Heart right ventricle (tissue), 16 donors: Measurements from ENCODE around the gene IPO9. TPM values are rescaled to one million over a fixed set of nuclear protein-coding genes. Genes with fewer than 3 reads are reported as not detected.
"Not testable (repeated sequence)": the region's sequence is repeated elsewhere in the genome, so short reads cannot be mapped to it uniquely, and the experiment has no call there.

Experiments
- ATAC-seq, 8 donors: fragments of 200-7000 bp; cut with Tn5 transposase; one replicate each; pipeline ENCODE4 v1.9.1; 2020; ENCODE audit warnings: mild to moderate bottlenecking in 8 of 8, moderate library complexity in 8 of 8, moderate number of reproducible peaks in 1 of 8
- DNase-seq, 2 donors: peaks; one replicate each; pipeline ENCODE4 v3.0.0-alpha.2; 2020
- H3K27ac ChIP-seq, 10 donors: fragments of 200-600 bp; sonication (generic) in 2 of 10; one replicate each; pipeline versions ENCODE4 v1.5.0 to v1.8.0; 2020 to 2022; ENCODE audit warnings: mild to moderate bottlenecking in 3 of 10
- H3K27me3 ChIP-seq, 7 donors: fragments of 200-600 bp; one replicate each; pipeline ENCODE4 v1.8.0; 2021 to 2022; ENCODE audit warnings: mild to moderate bottlenecking in 2 of 7
- H3K36me3 ChIP-seq, 9 donors: fragments of 200-600 bp; sonication (generic) in 1 of 9; one replicate each; pipeline versions ENCODE4 v1.5.0 to v1.8.0; 2020 to 2022; ENCODE audit warnings: mild to moderate bottlenecking in 2 of 9
- H3K4me1 ChIP-seq, 9 donors: fragments of 200-600 bp; sonication (generic) in 1 of 9; one replicate each; pipeline versions ENCODE4 v1.5.0 to v1.8.0; 2020 to 2022; ENCODE audit warnings: mild to moderate bottlenecking in 4 of 9
- H3K4me3 ChIP-seq, 10 donors: fragments of 200-600 bp; sonication (generic) in 2 of 10; one replicate each; pipeline versions ENCODE4 v1.5.0 to v1.8.0; 2020 to 2022; ENCODE audit warnings: mild to moderate bottlenecking in 7 of 10, moderate library complexity in 2 of 10
- H3K9me3 ChIP-seq, 11 donors: fragments of 200-600 bp in 10 of 11; sonication (generic) in 2 of 11; one replicate each; pipeline versions ENCODE4 v1.5.0 to v1.8.0; 2013 to 2022; ENCODE audit warnings: mild to moderate bottlenecking in 2 of 11, control low read depth in 1 of 11, moderate library complexity in 1 of 11
- WGBS, 2 donors: extraction: QIAGEN DNeasy Blood & Tissue Kit; methylation state at CpG; one replicate each; pipeline ENCODE4 v1.1.7; 2013; ENCODE audit warnings: inconsistent platforms in 1 of 2; 5-methylcytosine and 5-hydroxymethylcytosine counted together
- intact Hi-C, 10 donors: fragments of 100-400 bp; cut with DNase I; formaldehyde crosslinking; loops; one replicate each; pipeline versions ENCODE4 v1.11.1 to v1.14.2; 2022
- polyA plus RNA-seq, 2 donors: library from polyadenylated mRNA; stranded (reverse); fragments of 200-250 nt; gene quantifications; one replicate each; pipeline ENCODE4 v1.2.3, GENCODE V29; 2013
- total RNA-seq, 10 donors: library from RNA; stranded (reverse); fragmentation: NEBNext Ultra II Directional in 3 of 10; extraction: Animal tissue kit (Norgen Biotek cat#: 25700) in 3 of 10; gene quantifications; one replicate each; pipeline versions ENCODE4 v1.2.1 to v1.2.4, GENCODE V29; 2021 to 2023
- TF ChIP-seq, protein P1 (sequence below), 9 donors: fragments of 200-600 bp; sonication (generic) in 2 of 9; IDR thresholded peaks; one replicate each; pipeline versions ENCODE4 v1.5.0 to v1.8.0; 2021 to 2022; ENCODE audit warnings: antibody characterized with exemption in 9 of 9, mild to moderate bottlenecking in 5 of 9, moderate library complexity in 1 of 9
- donor health status: Arrhythmogenic right ventricular cardiomyopathy.
- donor health status: ischemic (EF 13 %, LVEDD 7.1; RV severe dilation, severe dysfunction).
- donor health status: healthy with polysubstance abuse.
- donor health status: DM: no; HTN: yes; CAD: no.
- donor health status: DM: no; HTN: no; CAD: no.
- donor health status: ischemic (EF 25% LVEDD 6.9; RV normal size, moderate dysfunction).
- donor health status: ischemic (EF 25% LVEDD 5.7; RV mildly dilated, moderate dysfunction).
- donor health status: healthy.
- donor health status: DM: yes; HTN: yes; CAD: no.
- donor health status: Ischemic cardiomyopathy.
- donor health status: ischemic (EF 35%, LVEDD 5.7; RV mildly dilated, moderate dysfunction).
- donor health status: nonischemic (EF 11% LVEDD 7.7; RV severe dilation, severe dysfunction).
- donor health status: DM: yes; HTN: yes; CAD: no.
- donor health status: PGD.
- donor health status: ischemic (EF 29% LVEDD 5.4; RV normal size, mild dysfunction).
- donor health status: nonischemic (EF 23%, LVEDD 6.1; RV moderate dilation, normal function).

Gene IPO9
- total and polyA plus RNA-seq, 12 donors = 12.0 to 31.4 (median 26.5) TPM

DNA sequence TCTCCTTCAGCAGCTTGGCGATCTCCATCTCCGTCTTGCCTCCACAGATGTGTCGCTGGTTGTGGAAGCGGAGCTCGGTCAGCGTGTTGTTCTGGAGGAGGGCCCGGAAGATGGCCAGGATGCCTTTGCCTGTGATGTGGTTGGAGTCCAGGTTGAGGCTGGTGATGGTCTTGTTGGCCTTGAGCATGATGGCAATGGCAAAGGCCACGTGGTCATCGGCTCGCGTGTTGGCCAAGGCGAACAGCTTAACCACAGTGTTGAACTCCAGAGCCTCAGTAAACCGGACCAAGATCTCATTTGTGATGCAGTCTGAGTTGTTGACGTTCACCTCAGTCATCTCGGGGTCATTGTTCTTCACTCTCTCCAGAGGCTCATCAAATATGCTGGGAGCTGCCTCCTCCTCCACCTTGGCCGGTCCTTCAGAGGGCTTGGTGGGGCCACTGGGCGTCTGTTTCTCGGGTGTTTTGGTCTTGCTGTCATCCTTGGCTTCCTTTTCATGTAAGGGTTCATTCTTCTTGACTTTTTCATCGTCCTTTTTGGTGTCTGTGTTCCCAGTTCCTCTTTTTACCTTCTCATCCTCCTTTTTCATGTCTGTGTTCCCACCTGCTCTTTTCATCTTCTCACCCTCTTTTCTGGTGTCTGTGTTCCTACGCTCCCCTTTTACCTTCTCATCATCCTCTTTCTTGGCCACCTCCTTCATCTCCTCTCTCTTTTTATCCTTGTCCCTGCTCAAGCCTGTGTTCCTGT lies 70.9 kb downstream of the IPO9 start:
- TF ChIP-seq, protein P1, sequence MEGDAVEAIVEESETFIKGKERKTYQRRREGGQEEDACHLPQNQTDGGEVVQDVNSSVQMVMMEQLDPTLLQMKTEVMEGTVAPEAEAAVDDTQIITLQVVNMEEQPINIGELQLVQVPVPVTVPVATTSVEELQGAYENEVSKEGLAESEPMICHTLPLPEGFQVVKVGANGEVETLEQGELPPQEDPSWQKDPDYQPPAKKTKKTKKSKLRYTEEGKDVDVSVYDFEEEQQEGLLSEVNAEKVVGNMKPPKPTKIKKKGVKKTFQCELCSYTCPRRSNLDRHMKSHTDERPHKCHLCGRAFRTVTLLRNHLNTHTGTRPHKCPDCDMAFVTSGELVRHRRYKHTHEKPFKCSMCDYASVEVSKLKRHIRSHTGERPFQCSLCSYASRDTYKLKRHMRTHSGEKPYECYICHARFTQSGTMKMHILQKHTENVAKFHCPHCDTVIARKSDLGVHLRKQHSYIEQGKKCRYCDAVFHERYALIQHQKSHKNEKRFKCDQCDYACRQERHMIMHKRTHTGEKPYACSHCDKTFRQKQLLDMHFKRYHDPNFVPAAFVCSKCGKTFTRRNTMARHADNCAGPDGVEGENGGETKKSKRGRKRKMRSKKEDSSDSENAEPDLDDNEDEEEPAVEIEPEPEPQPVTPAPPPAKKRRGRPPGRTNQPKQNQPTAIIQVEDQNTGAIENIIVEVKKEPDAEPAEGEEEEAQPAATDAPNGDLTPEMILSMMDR (IDR thresholded peaks at IDR 0.05) = no peak
- intact Hi-C loops = loop anchor here in 7 of 10 donors (2.0 to 10.0 kb wide), 7 partner anchors 45 to 235 kb away; partner anchors contain the start of genes LMOD1 (in 2 of the 7) and TIMM17A (in 1 of the 7)
- Histone ChIP-seq H3K4me3 (no peak overlapping the region), H3K36me3 (peaks cover 0 to 12% (median 0%) of the 10 kb centered on the region in 9 donors), H3K4me1 (peaks cover 4 to 42% (median 19%) of the 10 kb centered on the region in 9 donors), H3K9me3 (no peaks in the 10 kb centered on the region), H3K27me3 (no peaks in the 10 kb centered on the region), H3K27ac (peak overlapping the region in 1 of 10 donors; percentile 7)
- 91 to 95% methylated on average over 20 of the region's 20 CpGs for WGBS, 2 donors
- DNase-seq = no peak
- ATAC-seq = no peak

DNA sequence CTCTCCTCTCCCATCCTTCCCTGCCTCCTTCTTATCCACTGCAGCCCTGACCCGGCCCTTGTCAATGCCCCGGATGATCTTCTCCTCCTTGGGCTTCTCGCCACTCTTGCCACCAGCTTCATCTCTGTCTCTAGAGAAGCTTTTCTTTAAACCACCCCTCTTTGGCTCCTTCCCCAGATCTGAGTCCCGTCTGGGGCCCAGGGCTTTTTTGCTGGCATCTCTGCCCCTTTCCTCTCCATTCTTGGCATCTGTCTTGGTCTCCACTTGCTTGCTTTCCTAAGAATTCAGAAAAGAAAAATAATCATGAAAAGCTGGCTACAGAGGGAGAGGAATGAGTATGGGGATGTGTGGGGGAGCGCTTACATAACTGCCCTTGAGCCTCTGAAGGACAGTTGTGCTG lies 71.5 kb downstream of the IPO9 start:
- peaks cover 7 to 48% (median 25%) of the 10 kb centered on the region in 9 donors for H3K4me1 ChIP-seq
- WGBS, 2 donors = 76 to 77% methylated on average over 5 of the region's 5 CpGs
- H3K27me3 ChIP-seq = no peaks in the 10 kb centered on the region
- no peak overlapping the region for H3K4me3 ChIP-seq
- DNase-seq (no peak), ATAC-seq (no peak)
- H3K36me3 ChIP-seq = peaks cover 0 to 12% (median 0%) of the 10 kb centered on the region in 9 donors
- H3K9me3 ChIP-seq = no peaks in the 10 kb centered on the region
- intact Hi-C loops = loop anchor here in 1 of 10 donors (5.0 kb wide), 1 partner anchor 47 kb away; the partner anchor contains the start of gene LMOD1
- TF ChIP-seq, protein P1 (IDR thresholded peaks at IDR 0.05) = no peak
- peak overlapping the region in 1 of 10 donors; percentile 7 for H3K27ac ChIP-seq

DNA sequence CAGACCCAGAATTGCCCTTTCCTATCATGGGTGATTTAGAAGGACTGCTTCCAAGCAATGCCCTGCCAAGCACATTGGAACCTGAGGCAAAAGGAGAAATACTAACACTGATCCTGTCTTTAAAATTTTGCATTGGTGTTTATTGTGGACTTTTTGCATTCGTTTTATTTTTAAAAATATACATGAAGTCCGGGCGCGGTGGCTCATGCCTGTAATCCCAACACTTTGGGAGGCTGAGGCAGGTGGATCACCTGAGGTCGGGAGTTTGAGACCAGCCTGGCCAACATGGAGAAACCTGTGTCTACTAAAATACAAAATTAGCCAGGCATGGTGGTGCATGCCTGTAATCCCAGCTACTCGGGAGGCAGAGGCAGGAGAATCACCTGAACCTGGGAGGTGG lies 72.1 kb downstream of the IPO9 start:
- intact Hi-C loops = loop anchor here in 1 of 10 donors (5.0 kb wide), 1 partner anchor 46 kb away; the partner anchor contains the start of gene LMOD1
- Histone ChIP-seq H3K27ac (peak overlapping the region in 1 of 10 donors; percentile 7), H3K36me3 (peaks cover 0 to 12% (median 0%) of the 10 kb centered on the region in 9 donors), H3K4me1 (peaks cover 3 to 51% (median 26%) of the 10 kb centered on the region in 9 donors)
- H3K9me3 ChIP-seq, ATAC-seq, H3K27me3 ChIP-seq, H3K4me3 ChIP-seq, DNase-seq: not testable (repeated sequence)
- WGBS, 2 donors = 90 to 97% methylated on average over 6 of the region's 6 CpGs

DNA sequence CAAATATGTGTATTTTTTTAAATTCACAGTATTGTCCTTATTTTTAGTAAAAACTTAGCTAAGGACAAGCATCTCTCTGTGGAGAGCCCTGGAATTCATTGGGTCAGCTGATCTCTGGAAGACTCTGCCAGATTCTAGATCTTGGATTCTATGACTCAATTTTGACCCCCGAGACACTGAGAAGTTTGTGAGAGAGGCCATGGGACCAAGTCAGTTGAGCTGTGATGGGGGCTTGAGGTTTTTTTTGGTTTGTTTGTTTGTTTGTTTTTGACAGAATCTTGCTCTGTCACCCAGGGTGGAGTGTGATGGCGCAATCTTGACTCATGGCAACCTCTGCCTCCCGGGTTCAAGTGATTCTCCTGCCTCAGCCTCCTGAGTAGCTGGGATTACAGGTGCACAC lies 73.2 kb downstream of the IPO9 start:
- TF ChIP-seq, protein P1 (IDR thresholded peaks at IDR 0.05) = no peak
- no peak for ATAC-seq
- H3K27ac ChIP-seq = peak overlapping the region in 5 of 10 donors; percentile 65 to 81 (median 79)
- intact Hi-C loops = loop anchor here in 2 of 10 donors (2.0 to 5.0 kb wide), 2 partner anchors 45 to 47 kb away; partner anchors contain the start of gene LMOD1 (in 1 of the 2)
- H3K4me1 ChIP-seq = peaks cover 0 to 50% (median 25%) of the 10 kb centered on the region in 9 donors
- WGBS, 2 donors = 72 to 81% methylated on average over 3 of the region's 3 CpGs
- H3K27me3 ChIP-seq = no peaks in the 10 kb centered on the region
- no peaks in the 10 kb centered on the region for H3K9me3 ChIP-seq
- peaks cover 0 to 12% (median 0%) of the 10 kb centered on the region in 9 donors for H3K36me3 ChIP-seq
- no peak overlapping the region for H3K4me3 ChIP-seq
- no peak for DNase-seq
